Coronary artery (tissue), 2 donors: ENCODE measurements around the gene UNC13C.

ENCODE experiments used
- DNase-seq: peaks from one replicate; pipeline ENCODE4 v3.0.0-alpha.2; 2017; ENCODE audit warnings: low spot score
- H3K27ac ChIP-seq, 2 donors: fragments of 200-600 bp; sonication (generic); one replicate each; pipeline ENCODE4 v1.5.1; 2016 to 2019
- H3K4me3 ChIP-seq: fragments of 200-600 bp; sonication (generic); 2 replicates; pipeline ENCODE4 v1.5.1; 2016; ENCODE audit warnings: mild to moderate bottlenecking, moderate library complexity
- TF ChIP-seq, protein P1 (sequence below): fragments of 200-600 bp; sonication (generic); IDR thresholded peaks from one replicate; pipeline ENCODE4 v1.5.1; 2019; ENCODE audit warnings: antibody characterized with exemption

Gene UNC13C

DNA sequence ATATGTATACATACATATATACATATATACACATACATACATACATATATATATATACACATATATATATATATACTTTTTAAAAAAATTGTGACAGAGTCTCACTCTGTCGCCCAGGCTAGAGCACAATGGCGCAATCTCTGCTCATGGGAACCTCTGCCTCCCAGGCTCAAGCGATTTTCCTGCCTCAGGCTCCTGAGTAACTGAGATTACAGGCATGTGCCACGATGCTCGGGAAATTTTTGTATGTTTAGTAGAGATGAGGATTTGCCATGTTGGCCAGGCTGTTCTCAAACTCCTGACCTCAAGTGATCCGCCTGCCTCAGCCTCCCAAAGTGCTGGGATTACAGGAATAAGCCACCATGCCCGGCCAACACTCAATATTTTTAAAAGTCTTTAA, 302.5 kb downstream of the UNC13C start:
- Histone ChIP-seq H3K4me3 (no peak overlapping the region), H3K27ac (no peak overlapping the region)
- TF ChIP-seq, protein P1, sequence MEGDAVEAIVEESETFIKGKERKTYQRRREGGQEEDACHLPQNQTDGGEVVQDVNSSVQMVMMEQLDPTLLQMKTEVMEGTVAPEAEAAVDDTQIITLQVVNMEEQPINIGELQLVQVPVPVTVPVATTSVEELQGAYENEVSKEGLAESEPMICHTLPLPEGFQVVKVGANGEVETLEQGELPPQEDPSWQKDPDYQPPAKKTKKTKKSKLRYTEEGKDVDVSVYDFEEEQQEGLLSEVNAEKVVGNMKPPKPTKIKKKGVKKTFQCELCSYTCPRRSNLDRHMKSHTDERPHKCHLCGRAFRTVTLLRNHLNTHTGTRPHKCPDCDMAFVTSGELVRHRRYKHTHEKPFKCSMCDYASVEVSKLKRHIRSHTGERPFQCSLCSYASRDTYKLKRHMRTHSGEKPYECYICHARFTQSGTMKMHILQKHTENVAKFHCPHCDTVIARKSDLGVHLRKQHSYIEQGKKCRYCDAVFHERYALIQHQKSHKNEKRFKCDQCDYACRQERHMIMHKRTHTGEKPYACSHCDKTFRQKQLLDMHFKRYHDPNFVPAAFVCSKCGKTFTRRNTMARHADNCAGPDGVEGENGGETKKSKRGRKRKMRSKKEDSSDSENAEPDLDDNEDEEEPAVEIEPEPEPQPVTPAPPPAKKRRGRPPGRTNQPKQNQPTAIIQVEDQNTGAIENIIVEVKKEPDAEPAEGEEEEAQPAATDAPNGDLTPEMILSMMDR = no peak
- DNase-seq = no peak

DNA sequence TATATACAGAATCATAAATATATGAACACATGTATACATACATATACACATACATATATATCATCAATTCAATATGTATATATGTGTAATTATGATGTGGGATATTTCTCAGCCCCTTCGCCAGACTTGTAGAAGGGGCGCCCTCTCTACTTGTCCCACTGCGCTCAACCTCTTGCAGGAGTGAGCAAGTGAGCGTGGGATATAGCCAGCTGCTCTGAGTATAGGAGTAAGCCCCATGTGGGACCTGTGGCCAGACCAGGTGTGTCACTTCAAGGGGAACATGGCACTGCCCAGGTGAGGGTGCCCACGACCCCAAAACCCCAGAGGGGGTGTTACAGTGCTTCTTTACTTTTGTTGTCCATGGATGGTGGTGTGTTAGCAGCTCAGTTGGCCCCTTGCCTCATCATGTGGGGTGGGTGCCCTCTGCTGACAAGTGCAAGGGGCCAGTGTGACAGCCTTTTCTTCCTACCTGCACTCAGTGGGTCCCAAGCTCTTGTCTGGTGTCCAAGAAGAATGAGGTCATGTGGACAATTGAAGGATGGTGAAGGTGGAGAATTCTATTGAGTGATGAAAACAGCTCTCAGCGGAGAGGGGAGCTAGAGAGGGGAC, 304.1 kb downstream of the UNC13C start:
- TF ChIP-seq, protein P1 = no peak
- Histone ChIP-seq H3K4me3 (no peak overlapping the region), H3K27ac (no peak overlapping the region)
- no peak for DNase-seq

DNA sequence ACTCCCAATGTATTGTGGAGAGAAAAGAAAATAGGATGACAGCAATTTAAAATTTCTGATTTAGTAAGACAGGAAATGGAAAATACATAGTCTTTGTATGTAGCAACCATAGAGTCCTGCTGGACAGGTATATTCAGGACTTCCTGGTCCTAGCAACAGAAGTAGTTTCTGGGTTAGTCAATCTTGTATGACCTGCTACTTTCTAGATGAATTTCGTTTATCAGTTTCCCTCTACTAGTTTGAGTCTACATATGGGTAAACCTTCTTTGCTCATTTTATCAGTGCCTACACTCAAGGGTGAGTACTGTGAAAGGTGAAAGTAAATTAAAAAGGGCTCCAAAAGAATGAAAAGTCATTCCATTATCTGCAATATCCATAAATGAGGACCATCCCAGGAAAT, 309.8 kb downstream of the UNC13C start:
- no peak overlapping the region for H3K4me3 ChIP-seq
- DNase-seq = no peak
- H3K27ac ChIP-seq = no peak overlapping the region
- TF ChIP-seq, protein P1 = no peak

DNA sequence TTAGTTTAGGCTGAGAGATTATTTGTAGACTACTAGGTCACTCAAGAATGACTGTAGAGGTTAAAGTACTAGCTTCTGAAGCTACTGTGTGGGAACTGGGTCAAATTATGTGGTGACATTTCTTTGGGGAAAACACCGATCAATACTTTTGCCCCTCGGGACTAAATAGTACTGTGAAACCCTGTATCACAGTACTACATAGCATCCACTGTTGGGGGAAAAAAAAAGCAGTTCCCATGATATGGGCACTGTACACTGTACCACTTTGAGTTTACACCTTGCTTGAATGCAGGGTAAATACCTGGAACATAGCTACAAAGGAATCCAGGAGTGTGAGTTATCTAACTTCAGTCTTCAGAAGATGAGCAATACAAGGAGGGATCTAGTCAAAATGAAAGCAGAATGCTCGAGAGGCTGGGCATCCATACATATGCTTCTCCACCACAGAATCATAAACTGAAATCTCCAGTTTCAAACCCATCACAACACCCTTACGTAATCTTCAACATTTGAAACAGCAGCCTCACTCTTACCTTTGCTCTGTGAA, 311.4 kb downstream of the UNC13C start:
- DNase-seq = no peak
- TF ChIP-seq, protein P1 = no peak
- Histone ChIP-seq H3K4me3 (no peak overlapping the region), H3K27ac (no peak overlapping the region)

DNA sequence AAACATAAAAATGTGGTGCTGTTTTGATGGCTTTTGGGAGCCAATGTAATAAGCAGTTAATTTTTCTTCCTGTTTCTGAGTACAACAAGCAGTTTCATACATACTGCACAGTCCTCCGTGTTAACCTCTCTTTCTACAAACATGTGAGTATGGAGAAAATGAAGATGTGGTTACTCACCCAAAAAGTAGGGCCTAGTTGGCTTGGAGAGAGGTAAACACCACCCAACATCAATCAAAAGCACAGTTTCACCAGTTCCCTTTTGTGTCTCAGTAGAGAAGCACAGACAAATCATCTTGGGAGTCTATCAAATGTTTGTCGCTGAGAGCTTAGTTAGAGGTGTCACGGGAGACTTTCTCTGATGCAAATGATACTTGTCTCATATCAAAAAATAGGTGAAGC, 320.2 kb downstream of the UNC13C start:
- DNase-seq = no peak
- Histone ChIP-seq H3K27ac (no peak overlapping the region), H3K4me3 (no peak overlapping the region)
- TF ChIP-seq, protein P1 = no peak

DNA sequence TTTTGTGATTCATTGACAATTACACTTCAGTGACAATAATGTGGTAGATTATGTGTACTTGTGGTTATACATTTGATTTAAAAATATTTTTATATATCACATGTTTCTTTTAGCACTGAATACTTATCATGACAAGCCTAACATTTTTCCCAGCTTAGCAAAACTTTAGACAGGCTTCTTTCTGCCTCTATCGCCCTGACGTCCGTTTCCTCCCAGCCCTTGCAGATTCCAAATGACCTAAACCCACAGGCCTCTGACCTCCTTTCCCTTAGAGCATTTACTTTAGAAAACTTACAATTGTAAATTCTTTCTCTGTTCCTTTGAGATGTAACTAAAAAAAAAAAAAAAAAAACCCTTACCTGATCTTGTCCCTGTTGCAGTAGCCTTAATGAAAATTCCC, 326.1 kb downstream of the UNC13C start:
- TF ChIP-seq, protein P1 = no peak
- no peak for DNase-seq
- Histone ChIP-seq H3K27ac (no peak overlapping the region), H3K4me3 (no peak overlapping the region)

DNA sequence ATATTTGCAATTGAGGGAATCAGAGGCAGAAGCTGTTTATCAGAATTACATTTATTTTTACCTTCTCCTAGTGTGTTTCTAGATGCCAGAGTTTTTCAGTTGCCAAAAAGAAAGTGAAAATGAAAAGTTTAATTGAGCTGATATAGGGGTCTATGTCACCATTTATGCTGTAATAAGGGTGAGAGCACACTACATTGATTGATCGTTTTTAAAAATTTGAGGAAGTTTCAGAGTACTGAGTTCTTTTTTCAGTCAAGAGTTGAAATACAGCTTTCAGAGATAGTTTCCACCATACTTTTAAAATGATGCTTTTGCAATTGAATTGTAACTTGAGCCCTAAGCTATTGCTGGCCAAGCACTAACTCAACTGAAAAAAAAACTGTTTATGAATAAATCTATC, 326.9 kb downstream of the UNC13C start:
- H3K27ac ChIP-seq = no peak overlapping the region
- H3K4me3 ChIP-seq = no peak overlapping the region
- TF ChIP-seq, protein P1 = no peak
- DNase-seq = no peak
